K562 (cell line): ENCODE results near the gene SLC18A3. TPM values are rescaled to one million over a fixed set of nuclear protein-coding genes. Genes with fewer than 3 reads are reported as not detected.

Source experiments
- ATAC-seq: fragments of 200-7000 bp; cut with Tn5 transposase; 3 replicates; pipeline ENCODE4 v1.9.1; 2020; ENCODE audit warnings: moderate library complexity
- Bru-seq: library from RNA; stranded (reverse); fragments of 400-500 nt; gene quantifications from one replicate; lab custom pipeline; 2021; lab: Mats Ljungman, UMichigan
- BruChase-seq, 2 experiments: library from RNA; stranded (reverse); fragments of 400-500 nt; gene quantifications; one replicate each; lab custom pipeline; 2021; lab: Mats Ljungman, UMichigan
- BruUV-seq: library from RNA; stranded (reverse); fragments of 400-500 nt; replicated peaks from 2 replicates; lab custom pipeline; 2021; lab: Mats Ljungman, UMichigan
- CTCF ChIA-PET: fragments of 300-600 bp; formaldehyde crosslinking; extraction: SDS; loops from one replicate; lab custom pipeline; 2021; ENCODE audit warnings: low intra/inter-chr PET ratio; lab: Yijun Ruan, JAX
- POLR2A ChIA-PET: fragments of 300-600, 350-650 bp; sonication (Branson Sonifier 250); formaldehyde crosslinking; extraction: SDS; loops from one replicate; lab custom pipeline; 2021; ENCODE audit warnings: antibody characterized with exemption, inconsistent platforms; lab: Yijun Ruan, JAX
- DNase-seq, 4 experiments: peaks; one replicate each; pipeline versions ENCODE4 v3.0.0 to v3.0.0-alpha.2; 2011 to 2018; ENCODE audit warnings: low spot score in 3 of 4, mixed read lengths in 3 of 4; ENCODE audit errors: extremely low read depth in 1 of 4
- FAIRE-seq: peaks from 2 replicates; lab custom pipeline; 2011; peaks lifted over from hg19 to GRCh38; lab: Jason Lieb, UNC
- H2AFZ ChIP-seq: 2 replicates; pipeline ENCODE4 v1.6.0; 2011; ENCODE audit warnings: low read depth, low read length, control low read depth, inconsistent platforms
- H3K27ac ChIP-seq: fragments of 200-600 bp; 3 replicates; pipeline ENCODE4 v1.8.0; 2011; ENCODE audit warnings: low read depth, mild to moderate bottlenecking, control low read depth, inconsistent platforms, low read length, moderate library complexity, mixed read lengths; ENCODE audit errors: extremely low read depth
- H3K27me3 ChIP-seq, 2 experiments: fragments of 300-600 bp in 1 of 2; 2 replicates in 1 of 2; 3 replicates in 1 of 2; pipeline versions ENCODE4 v1.6.0 to v1.8.0; 2011; ENCODE audit warnings: inconsistent platforms in 2 of 2, low read length in 2 of 2, mild to moderate bottlenecking in 1 of 2, mixed read lengths in 1 of 2, moderate library complexity in 1 of 2; ENCODE audit not compliant: control insufficient read depth in 2 of 2, insufficient read depth in 2 of 2
- H3K36me3 ChIP-seq: fragments of 300-600 bp; 3 replicates; pipeline ENCODE4 v1.8.0; 2011; ENCODE audit warnings: mild to moderate bottlenecking, low read length, inconsistent platforms; ENCODE audit not compliant: control insufficient read depth, insufficient read depth
- H3K4me1 ChIP-seq, 2 experiments: fragments of 200-600 bp in 1 of 2; replicated peaks in 1 of 2; 2 replicates in 1 of 2; 3 replicates in 1 of 2; pipeline versions ENCODE4 v1.5.1 to v1.8.0; 2011; ENCODE audit warnings: inconsistent platforms in 2 of 2, low read length in 2 of 2, mild to moderate bottlenecking in 1 of 2, mixed read lengths in 1 of 2, moderate library complexity in 1 of 2; ENCODE audit not compliant: control insufficient read depth in 2 of 2, insufficient read depth in 2 of 2
- H3K4me2 ChIP-seq: 2 replicates; pipeline ENCODE4 v1.6.1; 2011; ENCODE audit warnings: low read length, control low read depth, inconsistent platforms, mixed read lengths; ENCODE audit not compliant: insufficient read depth
- H3K4me3 ChIP-seq: fragments of 200-600 bp; sonication (generic), shearing (Covaris generic); 2 replicates; pipeline ENCODE4 v1.5.1; 2016; ENCODE audit warnings: control low read depth, inconsistent platforms
- H3K79me2 ChIP-seq: fragments of 200-600 bp; 3 replicates; pipeline ENCODE4 v1.8.0; 2011; ENCODE audit warnings: low read length, inconsistent platforms; ENCODE audit not compliant: control insufficient read depth, insufficient read depth
- H3K9ac ChIP-seq, 2 experiments: 2 replicates each; pipeline versions ENCODE4 v1.6.0 to v1.6.1; 2011; ENCODE audit warnings: low read depth in 2 of 2, low read length in 2 of 2, control low read depth in 1 of 2, inconsistent platforms in 1 of 2, mild to moderate bottlenecking in 1 of 2, mixed read lengths in 1 of 2; ENCODE audit not compliant: insufficient read depth in 1 of 2
- H3K9me1 ChIP-seq: one replicate; pipeline ENCODE4 v1.6.0; 2011; ENCODE audit warnings: inconsistent platforms, mild to moderate bottlenecking, low read length, moderate library complexity; ENCODE audit not compliant: control insufficient read depth, insufficient read depth
- H3K9me3 ChIP-seq: replicated peaks from 2 replicates; pipeline ENCODE4 v1.5.1; 2011; ENCODE audit warnings: low read depth, low read length, inconsistent platforms; ENCODE audit not compliant: control insufficient read depth, insufficient read depth
- H4K20me1 ChIP-seq: replicated peaks from 2 replicates; pipeline ENCODE4 v1.6.1; 2011; ENCODE audit warnings: low read length, inconsistent platforms, mixed read lengths; ENCODE audit not compliant: control insufficient read depth, insufficient read depth
- CBX2 ChIP-seq: fragments of 200-600 bp; sonication (generic); IDR thresholded peaks from one replicate; pipeline ENCODE4 v1.6.1; 2012; ENCODE audit warnings: mild to moderate bottlenecking, low read length, inconsistent platforms; ENCODE audit not compliant: insufficient read depth, poor library complexity, severe bottlenecking
- RFX1 ChIP-seq: fragments of 450-650 bp; IDR thresholded peaks from 2 replicates; pipeline ENCODE4 v1.6.1; 2016; ENCODE audit warnings: mild to moderate bottlenecking, moderate library complexity
- ZFP1 ChIP-seq: fragments of 450-650 bp; formaldehyde crosslinking; IDR thresholded peaks from 2 replicates; pipeline ENCODE4 v1.4.0; 2020; ENCODE audit warnings: mild to moderate bottlenecking, mixed read lengths
- ZNF324 ChIP-seq: fragments of 250-450 bp; sonication (Bioruptor Pico); IDR thresholded peaks from 2 replicates; pipeline ENCODE4 v1.4.0; 2020; ENCODE audit warnings: mild to moderate bottlenecking
- WGBS: fragments of 100-300 bp; shearing (Covaris generic); methylation state at CpG from one replicate; pipeline ENCODE4 v1.1.6; 2016; ENCODE audit warnings: low coverage, mixed read lengths; ENCODE audit not compliant: insufficient coverage; ENCODE audit errors: missing lambda C conversion rate; 5-methylcytosine and 5-hydroxymethylcytosine counted together
- in situ Hi-C: fragments of 300-500 bp; cut with MboI; formaldehyde crosslinking; loops from 4 replicates; pipeline ENCODE4 v1.15.0; 2018; ENCODE audit warnings: inconsistent platforms, mixed read lengths
- intact Hi-C: fragments of 100-400 bp; cut with micrococcal nuclease; formaldehyde crosslinking; loops from 2 replicates; pipeline ENCODE4 v1.14.2; 2022
- long read RNA-seq, 3 experiments: library from polyadenylated mRNA in 2 of 3; library from RNA in 1 of 3; unstranded in 2 of 3; stranded (forward) in 1 of 3; transcript quantifications; one replicate each; pipeline ENCODE4 v2.0.0, GENCODE V29; 2019 to 2022
- polyA minus RNA-seq, 3 experiments: library from RNA; depleted of rRNA, polyadenylated mRNA; stranded (reverse); fragments of >200 nt; gene quantifications; 2 replicates each; pipeline ENCODE4 v1.2.3, GENCODE V29; 2011
- polyA plus RNA-seq, 8 experiments: library from polyadenylated mRNA; depleted of rRNA in 4 of 8; stranded (reverse) in 5 of 8; unstranded in 3 of 8; fragments of >200 nt; fragmentation: Nextera tagmentation in 2 of 8; fragmentation: Illumina TruSeq in 1 of 8; extraction: Ambion mirVana in 2 of 8; extraction: Trizol in 1 of 8; gene quantifications; 2 replicates each; pipeline versions ENCODE4 v1.2.1 to v1.2.3, GENCODE V29; 2011 to 2014; ENCODE audit warnings: inconsistent platforms in 1 of 8, missing spikeins in 1 of 8
- total RNA-seq, 7 experiments: library from RNA; depleted of rRNA in 6 of 7; stranded (reverse); fragments of >200 nt in 6 of 7; fragmentation: Illumina TruSeq in 2 of 7; extraction: Trizol in 2 of 7; gene quantifications; 2 replicates each; pipeline versions ENCODE4 v1.2.1 to v1.2.3, GENCODE V29; 2011 to 2021; ENCODE audit warnings: low replicate concordance in 1 of 7

SLC18A3 gene
- not detected in 2 replicates for total RNA-seq (2011; cell fraction: chromatin; rRNA removed; ENCODE audit: low replicate concordance)
- not detected in 2 replicates for total RNA-seq (2011; cell fraction: nucleolus; rRNA removed)
- total RNA-seq (2011; cell fraction: nucleoplasm; rRNA removed) = not detected in 2 replicates
- not detected in 2 replicates for total RNA-seq (2014; rRNA removed)
- not detected in 2 replicates for total RNA-seq (2014; rRNA removed; fragmentation: Illumina TruSeq; extraction: Trizol)
- not detected in 2 replicates for total RNA-seq (2015; rRNA removed; fragmentation: Illumina TruSeq; extraction: Trizol)
- total RNA-seq (2021) = not detected in 2 replicates
- polyA plus RNA-seq (2011; rRNA removed) = not detected in 2 replicates
- not detected in 2 replicates for polyA plus RNA-seq (2011; cell fraction: cytosol; rRNA removed)
- not detected in 2 replicates for polyA plus RNA-seq (2011; cell fraction: nucleus; rRNA removed)
- polyA plus RNA-seq (2012) = not detected in 2 replicates
- polyA plus RNA-seq (2014; fragmentation: Illumina TruSeq; extraction: Trizol) = not detected in 2 replicates
- polyA plus RNA-seq (2014; fragmentation: Nextera tagmentation; extraction: Ambion mirVana) = not detected
- not detected in 2 replicates for polyA plus RNA-seq (2014; rRNA removed)
- not detected in 2 replicates for polyA minus RNA-seq (2011; rRNA and poly(A)+ RNA removed)
- polyA minus RNA-seq (2011; cell fraction: cytosol; rRNA and poly(A)+ RNA removed) = not detected in 2 replicates
- polyA minus RNA-seq (2011; cell fraction: nucleus; rRNA and poly(A)+ RNA removed) = not detected in 2 replicates
- Bru-seq, nascent RNA = not detected
- not detected for BruChase-seq, experiment 1, labeled RNA remaining after a 2-hour chase
- BruChase-seq, experiment 2, labeled RNA remaining after a 6-hour chase = not detected
- long read RNA-seq, experiment 1 = 0 reads
- long read RNA-seq, experiment 2 = 0 reads
- long read RNA-seq, experiment 3 = 0 reads

- no peak within 1 kb of the TSS for H3K4me3 ChIP-seq
- intact Hi-C loops (no loop called here), in situ Hi-C loops (no loop called here)
- TF ChIP-seq ZNF324 (CRISPR knock-in tag) (no peak), CBX2 (no peak), RFX1 (no peak), ZFP1 (CRISPR knock-in tag) (no peak)
- ATAC-seq (no peak), DNase-seq (no peak), FAIRE-seq (no peak)
- WGBS = 44% methylated on average over 17 of the region's 43 CpGs
- H3K27ac ChIP-seq = no peak within 1 kb of the TSS
- H3K9ac ChIP-seq = no peak within 1 kb of the TSS
- no peaks in the 10 kb centered on the region; the same call in 1 of the 2 replicates for H4K20me1 ChIP-seq
- H3K4me1 ChIP-seq = peaks cover 0 to 24% of the 10 kb centered on the region in 2 experiments; a peak in 2 of 5 replicates
- ChIA-PET POLR2A (interaction anchor here (0.6 kb wide), 2 partner anchors 10 to 39 kb away, joined by 3 to 4 read pairs; no protein-coding TSS in a partner anchor), CTCF (no interaction called here)
- H3K27me3 ChIP-seq = peaks cover 13 to 49% of the 10 kb centered on the region in 2 experiments; a peak in 3 of 5 replicates
- H3K4me2 ChIP-seq = no peak within 1 kb of the TSS
- no peaks in the 10 kb centered on the region for H3K9me1 ChIP-seq
- BruUV-seq = no TSS peak
- H3K36me3 ChIP-seq = no peaks in the 10 kb centered on the region
- H2AFZ ChIP-seq = no peak within 1 kb of the TSS
- H3K9me3 ChIP-seq = no peaks in the 10 kb centered on the region
- H3K79me2 ChIP-seq = no peaks in the 10 kb centered on the region
Observed at GRCh38 chr10:49610114-49610457, at the start of gene SLC18A3. SLC18A3 (plus strand) TSS chr10:49610310; CDS start chr10:49610741, 431 bp downstream.
